Testis (tissue), 3 donors: ENCODE results near the gene RNF220. TPM values are rescaled to one million over a fixed set of nuclear protein-coding genes. Genes with fewer than 3 reads are reported as not detected.

Source experiments
- DNase-seq: peaks from one replicate; pipeline ENCODE4 v3.0.0-alpha.2; 2019
- H3K27ac ChIP-seq, 2 donors: fragments of 200-600 bp; sonication (generic); one replicate each; pipeline ENCODE4 v1.5.1; 2019
- H3K27me3 ChIP-seq: fragments of 200-600 bp; sonication (generic); one replicate; pipeline ENCODE4 v1.5.1; 2019
- H3K36me3 ChIP-seq: fragments of 200-600 bp; sonication (generic); one replicate; pipeline ENCODE4 v1.5.1; 2017; ENCODE audit warnings: low read depth; ENCODE audit errors: missing control alignments
- H3K4me1 ChIP-seq: fragments of 200-600 bp; sonication (generic); one replicate; pipeline ENCODE4 v1.5.1; 2019
- H3K4me3 ChIP-seq, 2 donors: fragments of 200-600 bp; sonication (generic); one replicate each; pipeline ENCODE4 v1.5.1; 2017 to 2019
- H3K9me3 ChIP-seq: fragments of 200-600 bp; sonication (generic); one replicate; pipeline ENCODE4 v1.5.1; 2017
- POLR2A ChIP-seq: fragments of 450-650 bp; IDR thresholded peaks from one replicate; pipeline ENCODE4 v1.6.1; 2017; ENCODE audit warnings: antibody characterized with exemption, mild to moderate bottlenecking, moderate library complexity
- WGBS, 2 donors: methylation state at CpG; one replicate each; pipeline ENCODE4 v1.1.5; 2018; 5-methylcytosine and 5-hydroxymethylcytosine counted together
- intact Hi-C: fragments of 100-400 bp; cut with DNase I; formaldehyde crosslinking; loops from one replicate; pipeline ENCODE4 v1.15.1; 2023; ENCODE audit warnings: low total_unique reads
- polyA plus RNA-seq: library from polyadenylated mRNA; stranded (reverse); fragments of 350-450 nt; fragmentation: Illumina TruSeq; extraction: RNeasy Lipid Tissue Mini Kit (QIAGEN cat#74804); gene quantifications from one replicate; pipeline ENCODE4 v1.2.3, GENCODE V29; 2014; ENCODE audit warnings: low read depth, low replicate concordance; ENCODE audit not compliant: insufficient read depth
- total RNA-seq, 2 donors: library from RNA; depleted of rRNA; stranded (reverse); fragments of >200 nt; gene quantifications; one replicate each; pipeline ENCODE4 v1.2.3, GENCODE V29; 2016
- TF ChIP-seq, protein P1 (sequence below), 3 experiments: fragments of 450-650 bp in 2 of 3; fragments of 200-600 bp in 1 of 3; sonication (generic) in 1 of 3; IDR thresholded peaks; one replicate each; pipeline ENCODE4 v1.5.1; 2016 to 2019; ENCODE audit warnings: antibody characterized with exemption in 3 of 3, mild to moderate bottlenecking in 2 of 3, moderate library complexity in 1 of 3

The RNF220 gene
- total and polyA plus RNA-seq, 3 donors from 2014 or later, result 99.3 to 148 (median 126) TPM

DNA sequence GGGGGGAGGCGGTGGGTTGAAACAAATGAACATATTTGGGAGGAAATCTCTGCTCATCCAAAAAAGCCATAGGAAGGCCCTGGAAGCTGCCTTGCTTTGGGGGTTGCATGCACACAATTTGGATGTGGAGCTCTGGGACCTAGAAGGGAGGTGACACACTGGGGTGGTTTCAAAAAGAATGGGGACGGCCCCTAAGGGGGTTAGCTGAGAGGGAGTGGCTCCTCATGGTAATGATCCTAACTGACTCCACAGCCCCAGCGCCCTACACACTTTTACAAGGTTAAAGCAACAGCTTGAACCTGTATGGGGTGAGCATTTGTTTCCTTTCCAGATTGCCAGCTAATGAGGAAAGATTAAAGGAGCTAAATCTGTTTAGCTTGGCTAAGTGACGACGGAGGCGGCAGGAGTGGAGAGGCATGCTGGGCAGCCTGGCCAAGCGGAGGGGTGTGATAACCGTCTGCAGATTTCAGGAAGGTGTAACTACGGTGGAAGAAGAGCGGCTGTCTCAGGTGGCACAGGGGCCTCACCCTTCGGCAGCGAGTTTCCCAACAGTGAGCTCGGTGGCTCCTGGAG lies 107.3 kb downstream of the RNF220 start:
- H3K36me3 ChIP-seq, result no peaks in the 10 kb centered on the region
- no peak for DNase-seq
- no peaks in the 10 kb centered on the region for H3K27me3 ChIP-seq
- H3K4me1 ChIP-seq, result no peaks in the 10 kb centered on the region
- TF ChIP-seq POLR2A, result no peak
- TF ChIP-seq, protein P1, sequence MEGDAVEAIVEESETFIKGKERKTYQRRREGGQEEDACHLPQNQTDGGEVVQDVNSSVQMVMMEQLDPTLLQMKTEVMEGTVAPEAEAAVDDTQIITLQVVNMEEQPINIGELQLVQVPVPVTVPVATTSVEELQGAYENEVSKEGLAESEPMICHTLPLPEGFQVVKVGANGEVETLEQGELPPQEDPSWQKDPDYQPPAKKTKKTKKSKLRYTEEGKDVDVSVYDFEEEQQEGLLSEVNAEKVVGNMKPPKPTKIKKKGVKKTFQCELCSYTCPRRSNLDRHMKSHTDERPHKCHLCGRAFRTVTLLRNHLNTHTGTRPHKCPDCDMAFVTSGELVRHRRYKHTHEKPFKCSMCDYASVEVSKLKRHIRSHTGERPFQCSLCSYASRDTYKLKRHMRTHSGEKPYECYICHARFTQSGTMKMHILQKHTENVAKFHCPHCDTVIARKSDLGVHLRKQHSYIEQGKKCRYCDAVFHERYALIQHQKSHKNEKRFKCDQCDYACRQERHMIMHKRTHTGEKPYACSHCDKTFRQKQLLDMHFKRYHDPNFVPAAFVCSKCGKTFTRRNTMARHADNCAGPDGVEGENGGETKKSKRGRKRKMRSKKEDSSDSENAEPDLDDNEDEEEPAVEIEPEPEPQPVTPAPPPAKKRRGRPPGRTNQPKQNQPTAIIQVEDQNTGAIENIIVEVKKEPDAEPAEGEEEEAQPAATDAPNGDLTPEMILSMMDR (IDR thresholded peaks at IDR 0.05), result no peak
- WGBS, 2 donors, result 63 to 78% methylated on average over 13 of the region's 13 CpGs
- H3K4me3 ChIP-seq, result no peak overlapping the region
- H3K9me3 ChIP-seq, result no peaks in the 10 kb centered on the region
- H3K27ac ChIP-seq, result no peak overlapping the region
- intact Hi-C loops, result no loop called here

- intact Hi-C loops, result no loop called here
- DNase-seq, result no peak
- no peaks in the 10 kb centered on the region for H3K36me3 ChIP-seq
- H3K9me3 ChIP-seq, result no peaks in the 10 kb centered on the region
- no peak overlapping the region for H3K27ac ChIP-seq
- no peak overlapping the region for H3K4me3 ChIP-seq
- no peaks in the 10 kb centered on the region for H3K27me3 ChIP-seq
- no peaks in the 10 kb centered on the region for H3K4me1 ChIP-seq
- TF ChIP-seq POLR2A, result no peak
- TF ChIP-seq, protein P1 (IDR thresholded peaks at IDR 0.05), result no peak
- 92 to 96% methylated on average over 5 of the region's 5 CpGs for WGBS, 2 donors
These were observed 108.1 kb downstream of the RNF220 start for GRCh38 chr1:44513111-44513510.

GRCh38 chr1:44514673-44515072 lies 109.6 kb downstream of the RNF220 start:
- Histone ChIP-seq H3K27ac (no peak overlapping the region), H3K9me3 (no peaks in the 10 kb centered on the region), H3K4me1 (no peaks in the 10 kb centered on the region), H3K4me3 (no peak overlapping the region), H3K36me3 (no peaks in the 10 kb centered on the region), H3K27me3 (no peaks in the 10 kb centered on the region)
- TF ChIP-seq POLR2A, result no peak
- TF ChIP-seq, protein P1 (IDR thresholded peaks at IDR 0.05), result no peak
- WGBS, 2 donors, result 76 to 78% methylated on average over 2 of the region's 2 CpGs
- no peak for DNase-seq
- intact Hi-C loops, result no loop called here

DNA sequence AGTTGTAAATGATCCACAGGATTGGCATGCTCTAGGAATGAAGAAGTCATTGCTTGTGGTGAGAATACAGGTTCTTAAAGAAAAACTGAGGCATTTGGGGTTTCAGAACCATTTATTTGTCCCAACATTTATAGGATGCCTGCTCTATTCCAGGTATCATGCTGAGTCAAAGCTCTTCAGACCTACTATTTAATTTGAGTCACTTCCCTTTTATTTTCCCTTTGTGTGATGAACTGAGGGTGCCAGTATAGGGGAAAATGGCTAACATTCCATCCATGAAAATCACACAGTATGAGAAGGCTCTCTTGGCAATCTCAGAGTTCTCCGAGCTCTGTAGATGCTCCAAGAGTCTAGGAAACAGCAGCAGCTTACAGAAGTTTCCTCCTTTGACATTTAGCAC lies 110.4 kb downstream of the RNF220 start:
- intact Hi-C loops, result no loop called here
- DNase-seq, result no peak
- no peaks in the 10 kb centered on the region for H3K27me3 ChIP-seq
- WGBS, 2 donors, result 83 to 90% methylated on average over 1 of the region's 1 CpG
- H3K4me1 ChIP-seq, result no peaks in the 10 kb centered on the region
- no peaks in the 10 kb centered on the region for H3K36me3 ChIP-seq
- H3K9me3 ChIP-seq, result no peaks in the 10 kb centered on the region
- TF ChIP-seq POLR2A, result no peak
- TF ChIP-seq, protein P1 (IDR thresholded peaks at IDR 0.05), result no peak
- no peak overlapping the region for H3K27ac ChIP-seq
- no peak overlapping the region for H3K4me3 ChIP-seq

DNA sequence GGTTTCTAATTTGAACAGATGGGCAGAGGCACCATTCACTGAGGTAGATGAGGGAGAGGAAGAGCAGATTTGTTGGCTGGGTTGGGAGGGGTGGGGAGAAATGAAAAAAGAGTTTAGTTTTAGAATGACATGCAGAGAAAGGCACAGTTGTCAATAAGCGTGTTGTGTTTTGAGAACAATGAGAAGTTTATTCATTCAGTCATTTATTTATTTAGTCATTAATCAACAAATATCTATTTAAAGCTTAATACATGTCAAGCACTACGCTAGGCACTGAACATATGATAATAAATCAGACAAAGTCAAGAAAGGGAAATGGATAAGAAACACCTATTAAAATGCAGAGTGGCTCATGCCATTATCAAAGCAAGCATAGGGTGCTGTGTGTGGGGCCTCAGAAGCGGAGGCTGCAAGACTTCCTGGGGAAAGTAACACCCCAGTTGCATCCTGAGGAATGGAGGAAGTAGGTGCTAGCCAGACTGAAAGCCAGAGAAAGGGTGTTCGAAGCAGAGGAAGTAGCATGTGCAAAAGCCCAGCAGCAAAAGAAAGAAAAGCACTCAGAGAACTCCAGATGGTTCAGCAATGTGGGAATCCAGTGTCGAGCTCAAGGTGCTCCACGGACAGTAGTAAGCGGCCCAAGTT lies 114.1 kb downstream of the RNF220 start:
- Histone ChIP-seq H3K36me3 (no peaks in the 10 kb centered on the region), H3K9me3 (no peaks in the 10 kb centered on the region), H3K4me3 (no peak overlapping the region), H3K27ac (no peak overlapping the region), H3K27me3 (no peaks in the 10 kb centered on the region), H3K4me1 (no peaks in the 10 kb centered on the region)
- intact Hi-C loops, result no loop called here
- no peak for DNase-seq
- 80 to 87% methylated on average over 7 of the region's 7 CpGs for WGBS, 2 donors
- TF ChIP-seq POLR2A, result no peak
- TF ChIP-seq, protein P1 (IDR thresholded peaks at IDR 0.05), result no peak
